OCI-M2 (cell line): ENCODE results near the gene CDK11A.
"Not testable (repeated sequence)": the region's sequence is repeated elsewhere in the genome, so short reads cannot be mapped to it uniquely, and the experiment has no call there.

Experiments
- DNase-seq: peaks from one replicate; lab custom pipeline; 2025; ENCODE audit not compliant: unreplicated experiment; lab: John Stamatoyannopoulos, UW

CDK11A gene

GRCh38 chr1:1726088-1726487 lies 1.9 kb upstream of the CDK11A start:
- not testable (repeated sequence) for DNase-seq

GRCh38 chr1:1721201-1721600 lies 3.0 kb downstream of the CDK11A start:
- no peak for DNase-seq

- peak; percentile 5 for DNase-seq
These were observed 8.9 kb downstream of the CDK11A start for GRCh38 chr1:1715109-1715883.

- DNase-seq: not testable (repeated sequence)
These were observed 16.3 kb downstream of the CDK11A start for GRCh38 chr1:1707897-1708296.

GRCh38 chr1:1707241-1707640 lies 16.9 kb downstream of the CDK11A start:
- DNase-seq: not testable (repeated sequence)

GRCh38 chr1:1705623-1706022 lies 18.5 kb downstream of the CDK11A start:
- not testable (repeated sequence) for DNase-seq

- not testable (repeated sequence) for DNase-seq
These were observed 19.7 kb downstream of the CDK11A start for GRCh38 chr1:1704284-1704957.

- no peak for DNase-seq
These were observed 20.4 kb downstream of the CDK11A start for GRCh38 chr1:1703796-1704195.

GRCh38 chr1:1702506-1702905 lies 21.7 kb downstream of the CDK11A start:
- DNase-seq: not testable (repeated sequence)

- DNase-seq: not testable (repeated sequence)
These were observed 23.6 kb downstream of the CDK11A start for GRCh38 chr1:1700557-1700956.

- not testable (repeated sequence) for DNase-seq
These were observed 24.1 kb downstream of the CDK11A start for GRCh38 chr1:1700067-1700466.

GRCh38 chr1:1699061-1699460 lies 25.1 kb downstream of the CDK11A start:
- DNase-seq: not testable (repeated sequence)

GRCh38 chr1:1697358-1698183 lies 26.6 kb downstream of the CDK11A start:
- DNase-seq: not testable (repeated sequence)

- not testable (repeated sequence) for DNase-seq
These were observed 27.5 kb downstream of the CDK11A start for GRCh38 chr1:1696431-1697357.

GRCh38 chr1:1692714-1693647 lies 31.2 kb downstream of the CDK11A start, which contains the start of gene SLC35E2B:
TSS of gene SLC35E2B (minus strand) at chr1:1692795. CDS start at chr1:1676699, 16,096 bp downstream.
- DNase-seq: peak; percentile 15

- not testable (repeated sequence) for DNase-seq
These were observed 31.8 kb downstream of the CDK11A start for GRCh38 chr1:1692324-1692713.

GRCh38 chr1:1691443-1691842 lies 32.7 kb downstream of the CDK11A start:
- DNase-seq: not testable (repeated sequence)

GRCh38 chr1:1689526-1689925 lies 34.6 kb downstream of the CDK11A start:
- DNase-seq: not testable (repeated sequence)

- DNase-seq: no peak
These were observed 36.3 kb downstream of the CDK11A start for GRCh38 chr1:1687846-1688245.
